Measurements from ENCODE around the gene ABCF1. TPM values are rescaled to one million over a fixed set of nuclear protein-coding genes. Genes with fewer than 3 reads are reported as not detected.

Gene ABCF1
- total RNA-seq, 2 experiments from 2014 or later, result 86.1 to 88.0 TPM

DNA sequence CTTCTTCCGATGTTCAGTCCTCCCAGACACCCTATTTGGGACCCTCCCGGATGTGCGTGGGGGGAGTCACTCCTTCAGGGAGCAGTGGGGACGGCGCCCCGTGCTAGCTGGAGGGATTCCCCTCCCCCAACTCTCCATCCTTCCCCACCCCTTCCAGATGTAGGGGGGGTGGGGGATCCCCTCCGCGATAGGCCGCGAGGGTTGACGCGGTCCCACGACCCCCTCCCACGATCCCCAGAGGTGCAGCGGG is 15.5 kb upstream of the ABCF1 start:
- peak overlapping the region; percentile 86 for H3K4me3 ChIP-seq (ENCODE audit: low read length)
- H3K4me1 Mint-ChIP-seq (ENCODE audit: low read depth), result peaks cover 50% of the 10 kb centered on the region
- POLR2A ChIA-PET, result interaction anchor here (0.6 to 4.2 kb wide), 14 partner anchors 12 to 161 kb away, joined by 3 to 106 read pairs (median 8); partner anchors contain the start of genes ABCF1, MDC1, MRPS18B and PPP1R10
- H3K27me3 Mint-ChIP-seq, result no peaks in the 10 kb centered on the region
- no peaks in the 10 kb centered on the region for H3K9me3 Mint-ChIP-seq
- CTCF ChIA-PET, result interaction anchor here (1.2 to 4.7 kb wide), 3 partner anchors 11 to 72 kb away, joined by 3 to 26 read pairs (median 15); no protein-coding TSS in a partner anchor
- TF ChIP-seq, protein P1, sequence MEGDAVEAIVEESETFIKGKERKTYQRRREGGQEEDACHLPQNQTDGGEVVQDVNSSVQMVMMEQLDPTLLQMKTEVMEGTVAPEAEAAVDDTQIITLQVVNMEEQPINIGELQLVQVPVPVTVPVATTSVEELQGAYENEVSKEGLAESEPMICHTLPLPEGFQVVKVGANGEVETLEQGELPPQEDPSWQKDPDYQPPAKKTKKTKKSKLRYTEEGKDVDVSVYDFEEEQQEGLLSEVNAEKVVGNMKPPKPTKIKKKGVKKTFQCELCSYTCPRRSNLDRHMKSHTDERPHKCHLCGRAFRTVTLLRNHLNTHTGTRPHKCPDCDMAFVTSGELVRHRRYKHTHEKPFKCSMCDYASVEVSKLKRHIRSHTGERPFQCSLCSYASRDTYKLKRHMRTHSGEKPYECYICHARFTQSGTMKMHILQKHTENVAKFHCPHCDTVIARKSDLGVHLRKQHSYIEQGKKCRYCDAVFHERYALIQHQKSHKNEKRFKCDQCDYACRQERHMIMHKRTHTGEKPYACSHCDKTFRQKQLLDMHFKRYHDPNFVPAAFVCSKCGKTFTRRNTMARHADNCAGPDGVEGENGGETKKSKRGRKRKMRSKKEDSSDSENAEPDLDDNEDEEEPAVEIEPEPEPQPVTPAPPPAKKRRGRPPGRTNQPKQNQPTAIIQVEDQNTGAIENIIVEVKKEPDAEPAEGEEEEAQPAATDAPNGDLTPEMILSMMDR (IDR thresholded peaks at IDR 0.05), result no peak
- peaks cover 27% of the 10 kb centered on the region for H3K4me1 ChIP-seq (ENCODE audit: insufficient read depth, low read length)
- DNase-seq (no peak), ATAC-seq (ENCODE audit: poor library complexity) (no peak)
- H3K27ac ChIP-seq (ENCODE audit: low read depth in 1 of 2, low read length in 2 of 2), result peak overlapping the region; percentile 94 to 97
- peaks cover 70% of the 10 kb centered on the region for H3K36me3 Mint-ChIP-seq (ENCODE audit: low read depth)
- H3K4me3 Mint-ChIP-seq, result peak overlapping the region; percentile 98
- peaks cover 38% of the 10 kb centered on the region for H3K36me3 ChIP-seq (ENCODE audit: insufficient read depth, low read length)
- peak overlapping the region; percentile 97 for H3K27ac Mint-ChIP-seq
- no peaks in the 10 kb centered on the region for H3K9me3 ChIP-seq (ENCODE audit: control insufficient read depth in 1 of 2, insufficient read depth in 1 of 2, low read length in 2 of 2)
- no peaks in the 10 kb centered on the region for H3K27me3 ChIP-seq (ENCODE audit: control insufficient read depth in 1 of 2, insufficient read depth in 2 of 2, low read length in 2 of 2)
- intact Hi-C loops (cut with DNase I, micrococcal nuclease), result loop anchor here (1.0 to 5.0 kb wide), 8 partner anchors 13 to 488 kb away; partner anchors contain the start of genes ABCF1 (in 1 of the 2), MDC1 (in 1 of the 2), PPP1R11 (in 1 of the 2) and RPP21 (in 1 of the 2)

DNA sequence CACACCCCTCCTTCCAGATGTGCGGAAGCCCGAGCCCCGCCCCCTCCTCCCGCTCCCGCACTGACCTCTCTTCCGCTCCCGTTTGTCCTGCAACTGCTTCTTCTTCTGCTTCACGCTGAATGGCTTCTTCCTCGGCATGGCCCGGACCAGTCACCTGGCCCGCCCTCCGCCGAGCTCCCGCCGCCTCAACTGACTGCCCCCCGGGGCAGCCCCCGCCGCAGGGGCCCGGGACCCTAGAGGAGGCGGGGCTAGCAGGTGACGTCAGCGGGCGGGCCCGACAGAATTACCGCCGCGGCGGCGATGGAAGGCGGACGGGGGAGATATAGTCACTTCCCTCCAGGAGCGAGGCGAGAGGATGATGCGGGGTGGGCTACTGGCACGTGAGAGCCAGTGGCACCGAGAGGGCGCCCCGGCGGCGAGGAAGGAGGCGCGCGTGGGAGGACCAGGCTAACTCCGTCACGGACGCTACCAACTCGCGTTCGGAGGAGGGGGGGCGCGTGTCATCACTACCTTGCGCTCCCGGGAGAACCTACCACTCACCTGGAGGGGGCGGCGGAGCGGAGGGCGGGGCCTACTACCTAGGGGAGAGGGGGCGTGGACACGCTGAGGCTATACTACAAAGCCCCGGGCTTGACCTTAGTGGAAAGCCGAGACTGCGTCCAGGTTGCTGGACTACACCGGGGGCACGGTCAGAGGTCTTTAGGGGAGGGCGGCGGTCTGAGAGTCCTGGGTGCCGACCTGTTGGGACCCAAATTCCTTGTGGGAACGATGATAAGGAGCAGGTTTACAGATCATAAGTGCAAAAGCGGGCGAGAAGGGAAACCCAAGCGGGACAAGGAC is 15.0 kb upstream of the ABCF1 start, which contains the start of gene GNL1:
GNL1 (minus strand) TSS at position 424 of the 840 bp plus-strand sequence; CDS start at position 138, 286 bp downstream.
- Mint-ChIP-seq H3K27me3 (no peaks in the 10 kb centered on the region), H3K4me3 (peak within 1 kb of the TSS; percentile 98)
- intact Hi-C loops (cut with DNase I, micrococcal nuclease), result loop anchor here (1.0 to 5.0 kb wide), 7 partner anchors 13 to 489 kb away; partner anchors contain the start of genes ABCF1 (in 1 of the 2), MDC1 (in 1 of the 2), PPP1R11 (in 1 of the 2) and RPP21 (in 1 of the 2)

More for the DNA sequence above, 15.0 kb upstream of the ABCF1 start, which contains the start of gene GNL1:
- H3K4me3 ChIP-seq (ENCODE audit: low read length), result peak within 1 kb of the TSS; percentile 86
- Mint-ChIP-seq H3K36me3 (ENCODE audit: low read depth) (peaks cover 67% of the 10 kb centered on the region), H3K27ac (peak within 1 kb of the TSS; percentile 97), H3K9me3 (no peaks in the 10 kb centered on the region), H3K4me1 (ENCODE audit: low read depth) (peaks cover 50% of the 10 kb centered on the region)
- peak within 1 kb of the TSS; percentile 94 to 97 for H3K27ac ChIP-seq (ENCODE audit: low read depth in 1 of 2, low read length in 2 of 2)
- ChIA-PET POLR2A (interaction anchor here (0.6 to 4.2 kb wide), 24 partner anchors 10 to 641 kb away, joined by 3 to 106 read pairs (median 4); partner anchors contain the start of genes ABCF1, DHX16, MDC1 and MRPS18B), CTCF (interaction anchor here (0.9 to 4.7 kb wide), 3 partner anchors 12 to 174 kb away, joined by 3 to 26 read pairs (median 15); no protein-coding TSS in a partner anchor)
- ATAC-seq (ENCODE audit: poor library complexity) (peak; percentile 88), DNase-seq (peak; percentile 98 to 100 (median 99))
- H3K4me1 ChIP-seq (ENCODE audit: insufficient read depth, low read length), result peaks cover 27% of the 10 kb centered on the region
- H3K27me3 ChIP-seq (ENCODE audit: control insufficient read depth in 1 of 2, insufficient read depth in 2 of 2, low read length in 2 of 2), result no peaks in the 10 kb centered on the region
- TF ChIP-seq, protein P1 (IDR thresholded peaks at IDR 0.05), result no peak
- no peaks in the 10 kb centered on the region for H3K9me3 ChIP-seq (ENCODE audit: control insufficient read depth in 1 of 2, insufficient read depth in 1 of 2, low read length in 2 of 2)
- H3K36me3 ChIP-seq (ENCODE audit: insufficient read depth, low read length), result peaks cover 33% of the 10 kb centered on the region
